ENCODE data around the gene PCSK1N.
"Not testable (repeated sequence)": the region's sequence is repeated elsewhere in the genome, so short reads cannot be mapped to it uniquely, and the experiment has no call there.

PCSK1N gene

GRCh38 chrX:48823053-48823452, 12.4 kb downstream of the PCSK1N start:
- no peak for DNase-seq (ENCODE audit: low spot score)

DNA sequence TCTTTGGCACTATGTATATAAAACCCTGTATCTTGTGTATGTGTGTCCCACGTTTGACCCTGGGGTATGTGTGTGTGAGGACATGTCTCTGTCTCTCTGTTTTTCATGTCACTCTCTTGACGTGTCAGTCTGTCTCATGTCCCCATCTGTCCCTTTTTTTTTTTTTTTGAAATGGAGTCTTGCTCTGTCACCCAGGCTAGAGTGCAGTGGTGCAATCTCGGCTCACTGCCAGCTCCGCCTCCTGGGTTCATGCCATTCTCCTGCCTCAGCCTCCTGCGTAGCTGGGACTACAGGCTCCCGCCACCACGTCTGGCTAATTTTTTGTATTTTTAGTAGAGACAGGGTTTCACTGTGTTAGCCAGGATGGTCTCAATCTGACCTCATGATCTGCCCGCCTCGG, 16.0 kb downstream of the PCSK1N start:
- DNase-seq (ENCODE audit: low spot score): not testable (repeated sequence)

DNA sequence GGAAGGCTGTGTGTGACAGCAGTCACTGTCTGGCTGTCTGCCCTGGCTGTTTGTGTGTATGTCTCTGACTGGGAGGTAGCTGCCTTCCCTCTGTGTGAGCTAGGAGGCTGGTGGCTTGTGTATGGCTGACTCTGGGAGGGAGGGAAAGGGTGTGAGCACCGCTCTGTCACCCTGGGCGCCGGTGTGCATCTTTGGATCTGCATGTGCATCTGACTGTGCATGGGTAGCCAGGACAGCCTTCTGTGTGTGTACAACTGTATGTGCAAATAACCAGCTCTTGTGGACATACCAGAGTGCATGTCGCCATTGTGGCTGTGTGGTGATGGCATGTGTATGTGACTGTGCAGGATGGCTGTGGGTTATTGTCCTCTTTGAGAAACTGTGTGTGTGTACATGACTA, 16.5 kb downstream of the PCSK1N start:
- DNase-seq (ENCODE audit: low spot score): no peak

DNA sequence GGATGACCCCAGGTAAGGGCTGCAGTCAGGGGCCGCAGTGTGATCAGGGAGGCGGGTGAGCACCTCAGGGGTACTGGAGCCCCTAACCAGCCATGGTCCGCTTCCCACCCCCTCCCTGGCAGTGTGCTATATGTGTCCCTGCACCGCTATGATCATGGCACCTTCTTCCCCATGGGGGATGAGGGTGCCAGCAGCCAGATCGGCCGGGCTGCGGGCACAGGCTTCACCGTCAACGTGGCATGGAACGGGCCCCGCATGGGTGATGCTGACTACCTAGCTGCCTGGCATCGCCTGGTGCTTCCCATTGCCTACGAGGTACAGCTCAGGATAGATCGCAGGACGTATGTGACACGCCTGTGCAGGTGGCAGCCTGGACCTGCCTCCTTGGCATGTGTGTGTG, 17.3 kb downstream of the PCSK1N start:
- DNase-seq (ENCODE audit: low spot score): no peak

- DNase-seq (ENCODE audit: low spot score): no peak
These were observed 19.2 kb downstream of the PCSK1N start for GRCh38 chrX:48816014-48816810.

DNA sequence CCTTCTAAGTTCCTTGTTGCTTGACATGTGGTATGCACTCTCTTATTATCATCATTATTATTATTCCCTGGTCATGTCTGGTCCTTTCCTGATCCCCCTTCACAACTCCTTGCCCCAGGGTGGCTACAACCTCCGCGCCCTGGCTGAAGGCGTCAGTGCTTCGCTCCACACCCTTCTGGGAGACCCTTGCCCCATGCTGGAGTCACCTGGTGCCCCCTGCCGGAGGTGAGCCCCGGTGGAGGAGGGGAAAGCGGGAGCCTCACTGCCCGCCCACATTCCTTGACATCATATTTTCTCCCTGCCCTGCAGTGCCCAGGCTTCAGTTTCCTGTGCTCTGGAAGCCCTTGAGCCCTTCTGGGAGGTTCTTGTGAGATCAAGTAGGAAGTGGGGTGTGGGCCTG, 20.1 kb downstream of the PCSK1N start:
- no peak for DNase-seq (ENCODE audit: low spot score)

- DNase-seq (ENCODE audit: low spot score): no peak
These were observed 20.7 kb downstream of the PCSK1N start for GRCh38 chrX:48814722-48815121.

- DNase-seq (ENCODE audit: low spot score): no peak
These were observed 21.8 kb downstream of the PCSK1N start for GRCh38 chrX:48813644-48814043.

DNA sequence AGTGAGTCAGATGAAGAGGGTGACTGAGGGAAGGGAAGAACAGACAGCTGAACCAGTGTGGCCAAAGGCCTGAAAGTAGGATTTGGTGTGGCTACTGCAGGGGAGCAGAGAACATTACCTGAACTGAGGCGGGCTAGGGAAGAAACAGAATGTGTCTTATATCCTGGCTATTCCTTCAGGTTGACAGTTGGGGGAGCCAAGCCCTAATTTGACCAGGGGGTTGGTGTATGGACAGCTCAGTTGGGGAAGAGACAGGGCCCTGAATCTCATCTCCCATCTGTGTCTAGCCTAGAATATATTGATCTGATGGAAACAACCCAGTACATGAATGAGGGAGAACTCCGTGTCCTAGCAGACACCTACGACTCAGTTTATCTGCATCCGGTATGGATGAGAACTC, 29.3 kb downstream of the PCSK1N start:
- no peak for DNase-seq (ENCODE audit: low spot score)

GRCh38 chrX:48802905-48803200, 32.6 kb downstream of the PCSK1N start:
- DNase-seq (ENCODE audit: low spot score): no peak

GRCh38 chrX:48802089-48802904, 33.1 kb downstream of the PCSK1N start:
- peak; percentile 87 for DNase-seq (ENCODE audit: low spot score)

DNA sequence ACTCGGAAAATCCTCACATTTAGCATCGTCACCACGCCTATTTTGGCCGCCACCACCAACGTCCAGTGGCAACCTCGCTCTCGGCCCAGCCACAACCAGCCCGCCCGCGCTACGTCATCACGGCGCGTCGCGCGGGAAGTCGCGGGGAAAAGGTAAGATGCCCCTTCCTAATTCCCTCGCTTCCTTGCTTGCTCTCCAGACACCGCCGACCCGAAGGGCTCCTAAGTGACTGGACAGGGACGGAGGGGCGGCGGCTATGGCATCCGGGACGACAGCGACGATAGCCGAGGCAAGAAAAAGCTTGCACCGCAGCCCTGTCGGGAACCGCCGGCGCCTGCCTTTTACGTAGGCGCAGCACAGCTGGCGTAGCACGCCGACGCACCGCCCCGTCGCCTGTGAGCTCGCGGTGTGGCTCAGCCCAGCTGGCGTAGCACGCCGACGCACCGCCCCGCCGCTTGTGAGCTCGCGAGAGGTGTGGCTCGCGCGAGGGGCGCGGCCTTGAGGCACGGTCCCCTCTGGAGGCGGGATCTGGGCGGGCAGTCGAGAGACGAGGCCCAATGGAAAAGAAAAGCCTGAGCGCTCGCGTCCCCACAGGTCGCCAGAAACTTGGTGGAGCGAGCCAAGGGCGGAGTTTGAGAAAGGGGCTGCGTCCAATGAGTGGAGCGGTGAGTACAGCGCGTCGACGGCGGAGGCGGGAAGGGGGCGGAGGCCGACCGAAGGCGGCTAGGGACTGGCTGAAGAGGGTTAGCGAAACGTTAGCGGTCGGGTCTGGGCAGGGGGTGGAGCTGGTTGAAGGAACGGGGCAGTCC, 33.9 kb downstream of the PCSK1N start, which contains the start of gene HDAC6:
Gene HDAC6 (plus strand): TSS at position 788 of the 809 bp plus-strand sequence. CDS start 626 bp downstream, outside the sequence.
- peak; percentile 94 for DNase-seq (ENCODE audit: low spot score)

- DNase-seq (ENCODE audit: low spot score): no peak
These were observed 34.7 kb downstream of the PCSK1N start for GRCh38 chrX:48800574-48801279.

DNA sequence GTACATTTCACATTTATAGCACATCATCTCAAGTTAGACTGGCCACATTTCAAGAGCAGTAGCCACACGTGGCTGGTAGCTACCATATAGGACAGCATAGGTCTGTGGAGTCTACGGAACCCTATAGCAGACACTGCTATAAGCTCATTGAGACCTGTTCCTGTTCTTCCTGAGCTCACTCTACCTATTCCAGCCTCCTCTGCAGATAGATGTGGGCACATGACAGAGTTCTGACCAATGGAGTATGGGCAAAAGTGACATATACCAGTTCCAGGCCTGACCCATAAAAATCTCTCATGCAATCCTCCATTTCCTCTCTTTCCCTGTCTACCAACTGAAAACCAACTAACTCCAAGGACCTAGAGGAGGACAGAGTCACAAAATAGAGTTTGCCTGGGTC, 37.1 kb downstream of the PCSK1N start:
- DNase-seq (ENCODE audit: low spot score): no peak

- no peak for DNase-seq (ENCODE audit: low spot score)
These were observed 40.4 kb downstream of the PCSK1N start for GRCh38 chrX:48794911-48795515.

GRCh38 chrX:48794340-48794910, 41.0 kb downstream of the PCSK1N start:
- no peak for DNase-seq (ENCODE audit: low spot score)

DNA sequence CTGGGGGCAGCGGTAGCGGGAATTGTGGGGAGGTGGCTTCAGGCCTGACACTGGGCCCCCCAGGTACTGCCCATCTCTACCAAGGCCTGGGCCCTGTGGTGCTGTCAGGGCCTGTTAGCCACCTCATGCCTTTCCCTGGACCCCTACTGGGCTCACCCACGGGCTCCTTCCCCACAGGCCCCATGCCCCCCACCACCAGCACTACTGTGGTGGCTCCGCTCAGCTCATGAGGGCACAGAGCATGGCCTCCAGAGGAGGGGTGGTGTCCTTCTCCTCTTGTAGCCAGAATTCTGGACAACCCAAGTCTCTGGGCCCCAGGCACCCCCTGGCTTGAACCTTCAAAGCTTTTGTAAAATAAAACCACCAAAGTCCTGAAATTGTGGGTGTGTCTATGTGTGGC, 41.5 kb downstream of the PCSK1N start:
- DNase-seq (ENCODE audit: low spot score): no peak

DNA sequence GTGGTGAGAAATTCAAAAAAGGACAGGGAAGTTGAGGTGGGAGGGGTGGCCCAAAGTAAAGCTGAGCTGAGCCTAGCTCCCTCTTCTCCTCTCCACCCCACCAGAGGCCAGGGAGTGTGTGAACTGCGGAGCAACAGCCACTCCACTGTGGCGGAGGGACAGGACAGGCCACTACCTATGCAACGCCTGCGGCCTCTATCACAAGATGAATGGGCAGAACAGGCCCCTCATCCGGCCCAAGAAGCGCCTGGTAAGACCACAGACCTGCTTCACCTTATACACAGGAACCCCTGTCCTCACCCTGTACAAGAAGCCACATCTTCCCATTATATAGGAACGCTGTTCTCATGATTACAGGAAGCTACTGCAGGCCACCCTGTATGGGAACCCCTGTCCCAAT, 43.2 kb downstream of the PCSK1N start:
- DNase-seq (ENCODE audit: low spot score): no peak

GRCh38 chrX:48791063-48791820, 44.2 kb downstream of the PCSK1N start:
- no peak for DNase-seq (ENCODE audit: low spot score)

GRCh38 chrX:48790477-48790876, 44.9 kb downstream of the PCSK1N start:
- no peak for DNase-seq (ENCODE audit: low spot score)

All from ecto neural progenitor cell (in vitro differentiated cells).